Transverse colon (tissue), 3 donors: ENCODE measurements around the gene HERPUD1.

ENCODE experiments used
- POLR2A ChIP-seq: fragments of 450-650 bp; IDR thresholded peaks from one replicate; pipeline ENCODE4 v1.6.1; 2016; ENCODE audit warnings: antibody characterized with exemption, mild to moderate bottlenecking, moderate library complexity
- TF ChIP-seq, protein P1 (sequence below), 5 experiments: fragments of 200-600 bp in 3 of 5; fragments of 450-650 bp in 2 of 5; sonication (generic) in 3 of 5; IDR thresholded peaks; 1 replicate in 2 of 5; 2 replicates in 3 of 5; pipeline ENCODE4 v1.5.1; 2016 to 2017; ENCODE audit warnings: antibody characterized with exemption in 5 of 5, inconsistent platforms in 3 of 5, mild to moderate bottlenecking in 2 of 5, moderate library complexity in 1 of 5

DNA sequence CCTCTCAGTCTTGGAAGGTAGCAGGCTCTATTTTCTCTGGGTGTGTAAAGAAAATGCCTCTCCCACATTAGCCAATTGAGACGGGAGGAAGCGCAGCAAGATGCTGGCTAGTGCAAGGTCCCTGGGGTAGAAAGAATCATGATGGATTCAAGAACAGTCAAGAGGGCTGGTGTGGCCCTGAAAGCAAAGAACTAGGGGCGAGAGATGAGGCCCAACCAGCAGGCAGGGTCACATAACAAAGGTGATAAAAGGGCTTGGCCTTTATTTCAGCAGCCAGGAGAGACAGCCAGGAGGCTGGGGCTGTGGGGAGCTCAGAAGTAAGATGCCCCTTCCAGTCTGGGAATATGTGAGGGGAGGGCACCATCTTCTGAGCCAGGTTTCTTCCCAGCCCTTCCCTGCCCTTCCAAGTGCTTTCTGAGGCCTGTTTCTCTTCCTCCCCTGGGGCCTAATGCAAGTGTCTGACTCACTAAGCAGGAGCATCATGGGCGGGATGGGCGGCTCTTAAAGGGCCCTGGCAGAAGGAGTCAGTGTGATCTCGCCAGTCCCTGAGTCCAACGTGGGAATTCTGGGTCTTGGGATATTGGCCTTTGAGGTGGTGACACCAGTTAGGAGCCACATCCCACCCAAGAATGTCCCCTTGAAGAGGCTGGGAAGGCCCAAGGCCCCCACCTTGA is 53.5 kb downstream of the HERPUD1 start:
- TF ChIP-seq, protein P1, sequence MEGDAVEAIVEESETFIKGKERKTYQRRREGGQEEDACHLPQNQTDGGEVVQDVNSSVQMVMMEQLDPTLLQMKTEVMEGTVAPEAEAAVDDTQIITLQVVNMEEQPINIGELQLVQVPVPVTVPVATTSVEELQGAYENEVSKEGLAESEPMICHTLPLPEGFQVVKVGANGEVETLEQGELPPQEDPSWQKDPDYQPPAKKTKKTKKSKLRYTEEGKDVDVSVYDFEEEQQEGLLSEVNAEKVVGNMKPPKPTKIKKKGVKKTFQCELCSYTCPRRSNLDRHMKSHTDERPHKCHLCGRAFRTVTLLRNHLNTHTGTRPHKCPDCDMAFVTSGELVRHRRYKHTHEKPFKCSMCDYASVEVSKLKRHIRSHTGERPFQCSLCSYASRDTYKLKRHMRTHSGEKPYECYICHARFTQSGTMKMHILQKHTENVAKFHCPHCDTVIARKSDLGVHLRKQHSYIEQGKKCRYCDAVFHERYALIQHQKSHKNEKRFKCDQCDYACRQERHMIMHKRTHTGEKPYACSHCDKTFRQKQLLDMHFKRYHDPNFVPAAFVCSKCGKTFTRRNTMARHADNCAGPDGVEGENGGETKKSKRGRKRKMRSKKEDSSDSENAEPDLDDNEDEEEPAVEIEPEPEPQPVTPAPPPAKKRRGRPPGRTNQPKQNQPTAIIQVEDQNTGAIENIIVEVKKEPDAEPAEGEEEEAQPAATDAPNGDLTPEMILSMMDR (IDR thresholded peaks at IDR 0.05) = no peak
- no peak for TF ChIP-seq POLR2A
